Measurements from ENCODE around the gene PCYOX1L.

PCYOX1L gene

GRCh38 chr5:149371296-149371962 is 13.6 kb downstream of the PCYOX1L start:
- DNase-seq, result peak; percentile 62

- DNase-seq, result no peak
Measured at GRCh38 chr5:149372076-149372795, 14.4 kb downstream of the PCYOX1L start.

- DNase-seq, result no peak
Measured at GRCh38 chr5:149372932-149373331, 15.1 kb downstream of the PCYOX1L start.

GRCh38 chr5:149374303-149374702 is 16.5 kb downstream of the PCYOX1L start:
- DNase-seq, result no peak

- no peak for DNase-seq
Measured at GRCh38 chr5:149374801-149375200, 17.0 kb downstream of the PCYOX1L start.

GRCh38 chr5:149375434-149375833 is 17.6 kb downstream of the PCYOX1L start:
- DNase-seq, result no peak

- DNase-seq, result no peak
Measured at GRCh38 chr5:149376104-149376503, 18.3 kb downstream of the PCYOX1L start.

GRCh38 chr5:149376711-149377447 is 19.0 kb downstream of the PCYOX1L start:
- DNase-seq, result no peak

- DNase-seq, result no peak
Measured at GRCh38 chr5:149378241-149378820, 20.5 kb downstream of the PCYOX1L start.

GRCh38 chr5:149379177-149379761 is 21.4 kb downstream of the PCYOX1L start, which contains the start of gene IL17B:
IL17B (minus strand) TSS chr5:149379292; CDS start chr5:149379225, 67 bp downstream.
- no peak for DNase-seq

GRCh38 chr5:149379818-149380374 is 22.1 kb downstream of the PCYOX1L start:
- DNase-seq, result no peak

GRCh38 chr5:149380466-149381121 is 22.7 kb downstream of the PCYOX1L start:
- DNase-seq, result no peak

GRCh38 chr5:149381261-149381985 is 23.6 kb downstream of the PCYOX1L start:
- DNase-seq, result no peak

GRCh38 chr5:149381986-149382338 is 24.1 kb downstream of the PCYOX1L start:
- peak; percentile 67 for DNase-seq

GRCh38 chr5:149382517-149383220 is 24.8 kb downstream of the PCYOX1L start:
- DNase-seq, result no peak

- no peak for DNase-seq
Measured at GRCh38 chr5:149383399-149383798, 25.6 kb downstream of the PCYOX1L start.

GRCh38 chr5:149386166-149386565 is 28.3 kb downstream of the PCYOX1L start:
- DNase-seq, result no peak

GRCh38 chr5:149387081-149387631 is 29.3 kb downstream of the PCYOX1L start:
- DNase-seq, result no peak

GRCh38 chr5:149387982-149388381 is 30.1 kb downstream of the PCYOX1L start:
- DNase-seq, result no peak

GRCh38 chr5:149388498-149389190 is 30.8 kb downstream of the PCYOX1L start:
- no peak for DNase-seq
